Stromal cell of bone marrow (primary cell): ENCODE results near the gene PARP12.

Source experiments
- DNase-seq: peaks from one replicate; pipeline ENCODE4 v3.0.0-alpha.2; 2012; ENCODE audit warnings: low read depth

PARP12 gene

GRCh38 chr7:140015471-140015970, 47.2 kb downstream of the PARP12 start:
- DNase-seq, result no peak

- no peak for DNase-seq
These were observed 48.6 kb downstream of the PARP12 start for GRCh38 chr7:140014123-140014522.

GRCh38 chr7:140013676-140014075, 49.1 kb downstream of the PARP12 start:
- DNase-seq, result no peak

- no peak for DNase-seq
These were observed 52.4 kb downstream of the PARP12 start for GRCh38 chr7:140010194-140010895.

GRCh38 chr7:140009735-140010134, 53.0 kb downstream of the PARP12 start:
- DNase-seq, result no peak

GRCh38 chr7:140008755-140009610, 53.8 kb downstream of the PARP12 start:
- no peak for DNase-seq

GRCh38 chr7:140007051-140007690, 55.6 kb downstream of the PARP12 start:
- DNase-seq, result no peak

- DNase-seq, result no peak
These were observed 56.2 kb downstream of the PARP12 start for GRCh38 chr7:140006600-140006999.

- no peak for DNase-seq
These were observed 56.8 kb downstream of the PARP12 start for GRCh38 chr7:140005754-140006503.

GRCh38 chr7:140005341-140005740, 57.4 kb downstream of the PARP12 start:
- no peak for DNase-seq

GRCh38 chr7:140004672-140005071, 58.1 kb downstream of the PARP12 start:
- DNase-seq, result no peak

GRCh38 chr7:140003913-140004382, 58.8 kb downstream of the PARP12 start:
- DNase-seq, result peak; percentile 49

GRCh38 chr7:140000666-140001268, 62.0 kb downstream of the PARP12 start:
- no peak for DNase-seq

GRCh38 chr7:139999516-139999915, 63.2 kb downstream of the PARP12 start:
- DNase-seq, result no peak

GRCh38 chr7:139998572-139998971, 64.2 kb downstream of the PARP12 start:
- DNase-seq, result no peak

- DNase-seq, result peak; percentile 40
These were observed 67.5 kb downstream of the PARP12 start for GRCh38 chr7:139995017-139995915.

- no peak for DNase-seq
These were observed 68.4 kb downstream of the PARP12 start for GRCh38 chr7:139994356-139994755.

- no peak for DNase-seq
These were observed 69.2 kb downstream of the PARP12 start for GRCh38 chr7:139993592-139993991.

GRCh38 chr7:139993169-139993568, 69.6 kb downstream of the PARP12 start:
- DNase-seq, result no peak

- no peak for DNase-seq
These were observed 70.3 kb downstream of the PARP12 start for GRCh38 chr7:139992353-139993044.
